AG08395 (cell line): ENCODE data around the gene CD8A.

Experiments used
- DNase-seq: peaks from one replicate; pipeline ENCODE4 v3.0.0; 2012; ENCODE audit warnings: mixed read lengths, low spot score

Gene CD8A

DNA sequence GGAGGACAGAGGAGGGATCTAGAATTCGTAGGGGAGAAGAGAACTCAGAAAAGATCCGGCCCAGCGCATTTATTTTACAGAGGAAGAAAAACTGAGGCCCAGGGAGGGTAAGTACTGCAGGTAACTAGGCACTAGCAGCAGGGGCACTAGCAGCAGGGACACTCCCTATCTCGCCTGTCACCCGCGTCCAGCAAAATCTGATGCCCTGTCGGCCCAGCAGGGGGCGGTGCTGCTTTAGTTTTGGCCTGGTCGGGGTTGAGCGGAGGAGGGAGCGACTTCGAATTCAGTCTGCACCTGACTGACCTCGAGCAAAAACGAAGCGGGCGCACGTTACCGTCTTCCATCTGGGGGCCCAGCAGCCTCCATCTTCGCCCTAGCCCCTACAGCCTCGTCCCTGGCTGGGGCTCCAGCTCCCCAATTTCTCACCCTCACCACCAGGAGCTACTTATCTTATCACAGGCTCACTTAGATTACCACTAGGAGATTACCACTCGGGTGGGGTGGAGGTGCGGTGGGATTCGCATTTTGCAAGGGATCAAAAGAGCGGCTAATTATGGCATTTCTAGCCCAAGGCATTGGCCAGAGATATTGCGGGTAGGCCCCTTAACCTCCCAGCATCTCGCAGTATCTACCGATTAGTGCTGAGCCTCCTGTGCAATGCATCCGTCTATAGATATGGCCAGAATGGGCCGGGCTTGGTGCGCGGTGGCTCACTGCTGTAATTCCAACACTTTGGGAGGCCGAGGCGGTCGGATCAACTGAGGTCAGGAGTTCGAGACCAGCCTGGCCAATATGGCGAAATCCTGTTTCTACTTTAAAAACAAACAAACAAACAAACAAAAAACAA is 17.8 kb upstream of the CD8A start:
- DNase-seq = peak; percentile 93

- DNase-seq = peak; percentile 15
These were observed 17.0 kb upstream of the CD8A start for GRCh38 chr2:86807468-86808275.

DNA sequence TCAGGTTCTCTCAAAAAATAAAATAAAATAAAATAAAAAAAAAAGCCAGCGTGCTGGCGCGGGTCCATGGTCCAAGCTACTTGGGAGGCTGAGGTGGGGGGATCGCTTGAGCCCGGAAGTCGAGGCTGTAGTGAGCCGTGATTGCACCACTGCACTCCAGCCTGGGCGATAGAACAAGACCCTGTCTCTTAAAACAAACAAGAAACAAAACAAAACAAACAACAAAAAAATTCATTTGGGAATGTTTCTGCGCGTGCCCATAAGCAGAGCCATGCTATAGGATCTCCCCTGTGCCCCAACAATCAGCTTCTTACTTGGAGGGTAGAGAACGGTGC is 16.4 kb upstream of the CD8A start:
- no peak for DNase-seq

- DNase-seq = no peak
These were observed 15.5 kb upstream of the CD8A start for GRCh38 chr2:86806059-86806857.

DNA sequence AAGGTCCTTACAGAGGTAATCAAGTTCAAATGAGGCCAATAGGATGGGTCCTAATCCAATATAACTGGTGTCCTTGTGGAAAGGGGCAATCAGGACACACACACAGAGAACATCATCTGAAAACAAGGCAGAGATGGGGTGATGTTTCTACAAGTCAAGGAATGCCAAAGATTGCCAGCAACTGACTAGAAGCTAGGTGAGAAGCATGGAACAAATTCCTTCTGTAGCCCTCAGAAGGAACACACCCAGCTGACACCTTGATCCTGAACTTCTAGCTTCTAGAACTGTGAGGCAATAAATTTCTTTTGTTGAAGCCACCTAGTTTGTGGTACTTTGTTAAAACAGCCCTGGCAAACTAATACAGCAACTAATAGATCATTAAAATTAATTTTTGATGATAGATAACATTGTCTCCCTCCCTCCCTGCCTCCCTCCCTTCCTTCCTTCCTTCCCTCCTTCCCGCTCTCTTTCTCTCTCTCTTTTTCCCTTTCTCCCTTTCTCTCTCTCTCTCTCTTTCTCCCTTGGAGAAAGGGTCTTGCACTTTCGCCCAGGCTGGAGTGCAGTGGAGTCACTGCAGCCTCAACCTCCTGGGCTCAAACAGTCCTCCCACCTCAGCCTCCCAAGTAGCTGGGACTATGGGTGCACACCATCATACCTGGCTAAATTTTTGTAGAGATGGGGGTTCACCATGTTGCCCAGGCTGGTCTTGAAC is 10.3 kb upstream of the CD8A start:
- no peak for DNase-seq

- no peak for DNase-seq
These were observed 4.1 kb upstream of the CD8A start for GRCh38 chr2:86794861-86795260.

GRCh38 chr2:86793752-86794151 is 3.0 kb upstream of the CD8A start:
- DNase-seq = no peak

DNA sequence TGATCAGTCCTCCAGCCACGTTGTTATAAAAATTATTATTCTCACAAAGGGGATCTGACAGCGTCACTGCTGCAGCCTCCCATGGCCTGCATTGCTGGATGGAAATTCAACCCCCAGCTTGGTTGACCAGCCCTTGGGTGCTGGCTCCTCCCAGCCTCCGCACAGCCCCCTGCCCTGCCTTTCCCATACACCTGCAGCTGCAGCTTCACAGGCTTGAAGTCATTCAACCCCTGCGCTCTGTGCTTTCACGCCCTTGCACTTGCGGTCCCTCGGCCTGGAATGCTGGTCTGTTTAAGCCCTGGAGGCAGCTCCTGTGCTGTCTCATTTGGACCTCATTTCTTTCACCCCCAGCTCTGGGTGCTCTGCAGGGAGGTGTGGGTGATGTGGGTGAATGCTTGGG is 860 bp upstream of the CD8A start:
- no peak for DNase-seq

GRCh38 chr2:86790134-86790675 is 508 bp downstream of the CD8A start:
- DNase-seq = no peak

DNA sequence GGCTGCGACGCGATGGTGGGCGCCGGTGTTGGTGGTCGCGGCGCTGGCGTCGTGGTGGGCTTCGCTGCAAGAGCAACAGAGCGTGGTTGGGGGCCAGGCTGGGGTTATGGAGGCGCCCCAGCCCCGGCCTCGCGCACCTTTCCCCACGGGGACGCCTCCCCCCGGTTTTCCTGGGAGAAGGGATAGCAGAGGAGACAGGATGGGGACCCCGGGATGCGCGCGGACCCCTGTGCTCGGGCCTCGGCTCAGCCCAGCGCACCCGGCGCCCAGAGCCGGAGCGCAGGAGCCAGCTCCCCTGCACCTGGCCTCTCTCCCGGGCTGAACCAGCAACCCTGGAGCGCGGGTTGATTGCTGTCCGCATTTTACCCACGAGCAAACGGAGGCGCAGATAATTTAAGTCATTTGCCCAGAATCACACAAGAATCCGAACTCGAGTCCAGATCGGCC is 1.0 kb downstream of the CD8A start:
- DNase-seq = no peak

- no peak for DNase-seq
These were observed 1.6 kb downstream of the CD8A start for GRCh38 chr2:86788881-86789686.

DNA sequence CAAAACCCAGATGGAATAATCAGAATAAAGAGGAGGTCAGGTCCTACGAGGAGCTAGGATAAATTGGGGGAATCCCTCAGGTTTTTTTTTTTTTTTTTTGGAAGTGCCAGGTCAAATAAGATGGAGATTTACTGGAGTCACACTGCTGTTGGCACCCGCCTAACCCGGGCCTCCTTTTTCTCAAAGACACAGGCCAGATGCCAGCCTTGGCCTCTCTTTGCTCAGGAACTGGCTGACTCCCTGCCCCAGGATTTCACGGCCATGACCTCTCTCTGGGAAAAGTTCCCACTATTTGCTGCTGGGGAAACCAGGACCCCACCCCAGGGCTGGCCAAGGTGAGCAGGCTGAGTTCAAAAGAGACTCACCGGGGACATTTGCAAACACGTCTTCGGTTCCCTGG is 2.5 kb downstream of the CD8A start:
- no peak for DNase-seq

DNA sequence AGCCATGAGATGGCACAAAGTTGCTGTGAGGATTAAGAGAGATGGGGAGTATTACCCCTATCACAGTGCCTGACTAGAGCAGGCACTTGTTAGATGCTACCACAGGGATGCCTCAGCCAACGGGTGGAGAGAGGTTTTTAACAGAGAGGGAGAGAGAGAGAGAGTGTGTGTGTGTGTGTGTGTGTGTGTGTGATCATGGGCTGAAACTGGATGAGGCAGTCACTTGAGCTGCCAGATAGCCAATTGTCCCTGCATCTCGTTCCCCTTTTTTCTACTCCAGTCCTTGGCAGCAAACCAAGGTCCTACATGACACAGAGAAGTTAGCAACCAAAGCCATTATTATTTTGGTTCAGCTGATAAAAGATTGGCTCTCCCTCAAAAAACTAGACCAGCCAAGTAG is 3.0 kb downstream of the CD8A start:
- no peak for DNase-seq

- no peak for DNase-seq
These were observed 4.6 kb downstream of the CD8A start for GRCh38 chr2:86786001-86786536.

GRCh38 chr2:86785456-86785855 is 5.3 kb downstream of the CD8A start:
- no peak for DNase-seq

DNA sequence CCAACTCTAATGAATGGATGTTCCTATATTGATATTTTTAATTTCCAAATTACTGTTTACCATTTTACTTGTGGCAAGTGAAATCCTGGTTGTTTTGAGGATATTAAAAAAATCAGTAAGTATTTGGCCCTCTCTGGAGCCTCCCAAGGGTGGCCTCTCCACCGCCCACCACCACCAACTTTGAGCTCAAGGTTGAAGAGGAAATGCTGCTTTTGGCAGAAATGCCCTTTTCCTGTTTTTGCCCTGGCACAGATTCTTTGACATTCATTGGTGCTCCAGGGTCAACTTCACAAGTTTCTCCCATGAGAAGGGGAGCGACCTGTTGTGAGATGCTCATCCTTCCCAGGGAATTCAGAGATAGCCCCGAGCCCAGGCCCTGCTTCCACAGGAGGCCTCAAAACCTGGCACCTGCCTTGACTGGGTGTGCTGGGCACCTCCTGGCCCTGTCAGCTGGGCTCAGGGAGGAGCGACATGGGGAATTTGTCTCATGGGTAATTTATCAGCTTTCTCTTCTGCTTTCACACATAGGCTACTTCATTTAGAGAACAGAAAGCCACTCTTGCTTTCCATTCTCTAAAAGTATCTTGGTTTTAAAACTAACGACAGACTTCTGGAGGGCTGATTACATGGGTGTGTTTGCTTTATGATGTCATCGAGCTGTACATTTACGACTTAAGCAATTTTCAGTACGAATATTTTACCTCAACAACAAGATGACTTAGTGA is 6.9 kb downstream of the CD8A start:
- DNase-seq = no peak

DNA sequence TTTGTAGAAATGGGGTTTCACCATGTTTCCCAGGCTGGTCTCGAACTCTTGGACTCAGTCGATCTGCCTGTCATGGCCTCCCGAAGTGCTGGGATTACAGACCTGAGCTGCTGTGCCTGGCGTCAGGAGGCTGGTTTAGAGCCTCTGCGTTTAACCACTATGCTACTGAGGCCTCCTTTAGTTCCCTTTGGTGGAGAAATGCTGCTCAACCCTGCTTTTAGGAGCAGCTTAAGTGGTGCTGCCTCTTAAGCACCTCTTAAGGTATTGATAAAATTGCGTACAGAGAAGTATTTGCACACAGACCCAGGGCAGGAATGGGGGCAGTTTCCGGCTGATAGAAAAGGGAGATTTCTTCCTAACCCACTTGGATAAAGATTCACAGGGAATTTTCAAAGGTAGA is 8.0 kb downstream of the CD8A start:
- no peak for DNase-seq

DNA sequence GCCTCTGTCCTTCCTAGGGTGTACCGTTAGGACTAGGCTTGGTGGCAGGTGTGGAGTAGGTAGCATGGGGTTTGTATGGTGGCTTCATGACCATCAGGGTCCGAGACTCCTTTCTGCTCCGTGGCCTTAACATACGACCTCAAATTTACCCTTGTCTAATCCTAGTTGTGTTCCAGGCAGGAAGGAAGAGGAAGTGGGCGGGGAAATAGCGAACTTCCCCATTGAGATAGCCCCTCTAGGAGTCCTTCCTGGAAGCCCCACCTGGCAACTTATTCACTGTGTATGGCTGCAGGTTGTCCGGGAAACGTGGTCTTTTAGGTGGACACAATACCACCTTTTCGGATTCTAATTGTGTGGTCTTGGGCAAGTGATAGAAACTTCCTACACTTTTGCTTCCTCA is 9.3 kb downstream of the CD8A start:
- DNase-seq = no peak

DNA sequence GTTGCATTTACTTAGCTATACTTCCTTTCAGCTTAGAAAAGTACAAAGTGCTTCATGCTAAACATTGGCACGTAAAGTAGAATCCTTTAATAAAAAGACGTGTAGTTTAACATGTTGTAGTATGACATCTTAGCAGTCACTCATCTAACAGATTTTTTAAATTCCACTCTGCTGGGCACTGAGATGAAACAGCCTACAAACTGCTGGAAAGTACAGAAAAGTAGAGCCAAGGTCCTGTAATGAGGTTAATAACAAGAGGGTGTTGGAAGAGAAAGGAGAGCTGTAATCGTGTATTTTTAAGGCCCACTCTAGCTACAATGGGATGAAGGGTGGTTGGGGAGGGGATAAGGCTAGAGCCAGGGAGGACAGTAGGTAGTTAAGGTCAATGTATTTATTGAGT is 10.7 kb downstream of the CD8A start:
- DNase-seq = no peak

GRCh38 chr2:86778957-86779356 is 11.8 kb downstream of the CD8A start:
- no peak for DNase-seq
